AG09319 (cell line): Measurements from ENCODE around the gene ATG16L1.

Experiments used
- DNase-seq: peaks from one replicate; pipeline ENCODE4 v3.0.0-alpha.2; 2010; ENCODE audit warnings: low read depth; ENCODE audit errors: extremely low read depth
- TF ChIP-seq, protein P1 (sequence below): IDR thresholded peaks from 2 replicates; pipeline ENCODE4 v1.5.1; 2011; ENCODE audit warnings: low read depth, mild to moderate bottlenecking, inconsistent platforms, low read length, moderate library complexity

Gene ATG16L1

DNA sequence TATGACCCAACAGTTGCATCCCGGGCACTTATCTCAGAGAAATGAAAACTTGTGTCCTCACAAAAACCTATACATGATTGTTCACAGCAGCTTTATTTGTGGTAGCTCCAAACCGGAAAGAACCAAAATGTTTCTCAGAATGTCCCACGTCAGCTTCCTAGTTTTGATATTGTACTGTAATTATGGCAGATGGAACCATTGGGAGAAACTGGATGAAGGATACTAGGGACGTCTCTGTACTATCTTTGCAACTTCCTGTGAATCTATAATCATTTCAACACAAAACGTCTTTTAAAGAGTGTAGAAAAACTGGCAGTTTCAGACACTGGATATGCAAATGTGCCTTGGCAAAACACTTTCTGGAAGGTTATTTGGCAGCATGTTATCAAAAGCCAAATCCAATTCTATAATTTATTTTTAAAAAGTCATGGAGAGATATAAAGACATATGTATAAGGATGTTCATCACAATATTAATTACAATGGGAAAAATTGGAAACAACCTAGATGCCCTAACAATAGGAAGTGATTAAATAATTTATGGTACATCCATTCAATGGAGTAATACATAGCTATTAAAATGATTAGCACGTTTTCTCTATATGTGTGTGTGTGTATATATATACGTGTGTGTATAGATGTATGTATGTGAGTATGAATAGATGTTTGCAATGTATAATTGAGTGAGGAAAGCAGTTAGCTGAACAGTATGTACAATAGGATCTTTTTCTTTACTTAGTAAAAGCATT lies 65.9 kb downstream of the ATG16L1 start:
- TF ChIP-seq, protein P1, sequence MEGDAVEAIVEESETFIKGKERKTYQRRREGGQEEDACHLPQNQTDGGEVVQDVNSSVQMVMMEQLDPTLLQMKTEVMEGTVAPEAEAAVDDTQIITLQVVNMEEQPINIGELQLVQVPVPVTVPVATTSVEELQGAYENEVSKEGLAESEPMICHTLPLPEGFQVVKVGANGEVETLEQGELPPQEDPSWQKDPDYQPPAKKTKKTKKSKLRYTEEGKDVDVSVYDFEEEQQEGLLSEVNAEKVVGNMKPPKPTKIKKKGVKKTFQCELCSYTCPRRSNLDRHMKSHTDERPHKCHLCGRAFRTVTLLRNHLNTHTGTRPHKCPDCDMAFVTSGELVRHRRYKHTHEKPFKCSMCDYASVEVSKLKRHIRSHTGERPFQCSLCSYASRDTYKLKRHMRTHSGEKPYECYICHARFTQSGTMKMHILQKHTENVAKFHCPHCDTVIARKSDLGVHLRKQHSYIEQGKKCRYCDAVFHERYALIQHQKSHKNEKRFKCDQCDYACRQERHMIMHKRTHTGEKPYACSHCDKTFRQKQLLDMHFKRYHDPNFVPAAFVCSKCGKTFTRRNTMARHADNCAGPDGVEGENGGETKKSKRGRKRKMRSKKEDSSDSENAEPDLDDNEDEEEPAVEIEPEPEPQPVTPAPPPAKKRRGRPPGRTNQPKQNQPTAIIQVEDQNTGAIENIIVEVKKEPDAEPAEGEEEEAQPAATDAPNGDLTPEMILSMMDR = no peak
- no peak for DNase-seq

DNA sequence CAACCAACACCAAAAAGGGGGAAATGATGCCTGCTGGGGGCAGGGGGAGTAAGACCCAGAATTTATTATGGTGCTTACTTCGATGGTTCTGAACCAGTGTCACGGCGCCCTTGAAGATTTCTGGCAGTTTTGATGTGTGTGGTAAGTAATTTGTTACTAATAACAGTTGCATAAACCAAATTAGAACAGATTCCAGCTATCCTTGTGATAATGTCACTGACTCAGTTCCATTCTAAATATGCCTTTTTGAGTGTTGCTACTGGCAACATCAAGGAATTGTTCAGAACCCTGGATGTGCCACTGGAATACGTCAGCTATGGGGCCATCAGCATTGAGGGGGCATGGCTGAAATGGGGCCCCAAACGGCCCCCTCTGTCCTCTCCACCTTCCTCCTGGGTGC lies 67.8 kb downstream of the ATG16L1 start:
- TF ChIP-seq, protein P1 = no peak
- DNase-seq = no peak

DNA sequence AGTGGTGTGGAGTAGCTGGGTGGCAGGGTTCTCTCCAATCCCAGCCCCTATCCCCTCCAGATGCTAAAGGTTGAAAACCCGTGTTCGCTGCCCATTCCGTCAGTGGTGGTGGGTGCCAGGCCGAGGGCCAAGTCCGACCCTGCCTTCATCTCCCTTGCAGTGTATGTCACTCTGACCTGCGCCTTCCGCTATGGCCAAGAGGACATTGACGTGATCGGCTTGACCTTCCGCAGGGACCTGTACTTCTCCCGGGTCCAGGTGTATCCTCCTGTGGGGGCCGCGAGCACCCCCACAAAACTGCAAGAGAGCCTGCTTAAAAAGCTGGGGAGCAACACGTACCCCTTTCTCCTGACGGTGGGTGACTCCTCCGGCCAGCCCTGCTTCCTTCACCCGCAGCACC lies 69.0 kb downstream of the ATG16L1 start:
- TF ChIP-seq, protein P1 = no peak
- no peak for DNase-seq

DNA sequence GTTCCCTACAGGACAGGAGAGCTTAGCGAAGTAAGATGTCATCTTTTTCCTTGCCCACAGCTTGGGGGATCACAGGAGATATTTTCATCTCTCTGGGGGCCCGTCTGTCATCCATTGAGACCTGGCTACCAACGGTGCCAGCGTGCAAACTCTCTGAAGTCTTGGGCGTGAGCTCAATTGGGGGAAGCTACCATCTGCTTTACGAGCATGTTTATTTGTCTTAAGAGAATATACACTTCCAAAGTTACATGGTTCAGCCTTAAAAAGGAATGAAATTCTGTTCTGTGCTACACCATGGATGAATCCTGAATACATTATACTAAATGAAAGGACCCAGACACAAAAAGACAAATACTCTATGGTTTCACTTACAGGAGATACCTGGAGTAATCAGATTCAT lies 69.7 kb downstream of the ATG16L1 start:
- TF ChIP-seq, protein P1 = no peak
- no peak for DNase-seq

DNA sequence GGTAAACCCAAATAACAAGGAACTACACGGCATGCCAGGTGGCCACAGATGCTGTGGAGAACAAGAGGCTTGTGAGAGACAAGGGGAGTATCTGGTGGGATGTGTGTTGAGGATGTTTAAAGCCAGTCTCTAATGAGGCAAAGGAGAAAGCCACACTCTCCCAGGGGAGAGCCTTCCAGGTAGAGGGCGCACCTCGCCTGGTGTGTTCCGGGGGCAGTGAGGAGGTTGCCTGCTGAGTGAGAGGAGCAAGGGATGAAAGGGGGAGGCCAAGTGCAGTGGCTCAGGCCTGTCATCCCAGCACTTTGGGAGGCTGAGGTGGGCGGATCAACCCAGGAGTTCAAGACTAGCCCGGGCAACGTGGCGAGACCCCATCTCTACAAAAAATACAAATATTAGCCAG lies 72.4 kb downstream of the ATG16L1 start:
- DNase-seq = no peak
- TF ChIP-seq, protein P1 = no peak

DNA sequence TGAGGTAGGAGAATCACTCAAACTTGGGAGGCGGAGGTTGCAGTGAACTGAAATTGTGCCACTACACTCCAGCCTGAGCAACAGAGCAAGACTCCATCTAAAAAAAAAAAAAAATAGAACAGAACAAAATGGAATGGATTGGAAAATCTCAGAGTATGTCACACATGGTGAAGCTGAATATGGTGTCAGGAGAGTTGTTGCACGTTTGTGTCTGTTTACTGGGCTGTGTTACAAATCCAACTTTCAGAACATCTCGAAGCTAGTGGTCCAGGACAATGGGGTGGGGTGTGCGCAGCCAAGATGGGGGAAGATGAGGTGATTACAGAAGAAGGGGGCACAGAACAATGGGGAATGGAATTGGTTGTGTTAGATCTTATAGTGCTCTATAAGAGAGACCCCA lies 73.8 kb downstream of the ATG16L1 start:
- TF ChIP-seq, protein P1 = no peak
- DNase-seq = no peak

DNA sequence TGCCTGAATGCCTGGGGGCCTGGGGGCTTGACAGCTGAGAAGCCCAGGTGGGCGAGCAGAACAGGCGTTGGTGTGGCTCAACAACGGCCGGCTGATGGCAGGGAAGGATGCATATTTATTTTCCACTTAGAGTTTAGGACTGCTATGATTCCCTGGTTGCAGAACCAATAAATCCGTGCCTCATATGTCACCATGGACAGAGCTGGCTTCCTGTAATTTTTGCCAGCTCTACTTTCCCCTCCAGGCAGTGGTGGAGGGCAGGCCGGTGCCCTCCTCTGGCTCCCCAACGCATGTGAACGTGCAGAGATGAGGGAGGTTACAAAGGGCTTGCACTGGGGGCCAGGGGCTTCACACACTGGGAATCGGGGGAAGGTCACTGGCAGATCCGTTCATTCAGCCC lies 74.3 kb downstream of the ATG16L1 start:
- TF ChIP-seq, protein P1 = no peak
- DNase-seq = no peak
